Duodenal mucosa (tissue), 2 donors: ENCODE results near the gene MOB1A.
"Not testable (repeated sequence)": the region's sequence is repeated elsewhere in the genome, so short reads cannot be mapped to it uniquely, and the experiment has no call there.

ENCODE experiments used
- H3K27ac ChIP-seq: one replicate; pipeline ENCODE4 v1.7.0; 2013; ENCODE audit warnings: low read depth, low read length
- H3K27me3 ChIP-seq, 2 donors: one replicate each; pipeline ENCODE4 v1.7.0; 2013; ENCODE audit warnings: low read length in 2 of 2, control low read depth in 1 of 2; ENCODE audit not compliant: insufficient read depth in 2 of 2, control insufficient read depth in 1 of 2
- H3K36me3 ChIP-seq, 2 donors: one replicate each; pipeline ENCODE4 v1.7.0; 2013; ENCODE audit warnings: low read length in 2 of 2, control low read depth in 1 of 2; ENCODE audit not compliant: insufficient read depth in 2 of 2, control insufficient read depth in 1 of 2
- H3K4me1 ChIP-seq, 2 donors: one replicate each; pipeline ENCODE4 v1.7.0; 2013; ENCODE audit warnings: low read length in 2 of 2, control low read depth in 1 of 2; ENCODE audit not compliant: insufficient read depth in 2 of 2, control insufficient read depth in 1 of 2
- H3K4me3 ChIP-seq, 2 donors: one replicate each; pipeline ENCODE4 v1.7.0; 2013; ENCODE audit warnings: low read length in 2 of 2, low read depth in 1 of 2
- H3K9ac ChIP-seq, 2 donors: one replicate each; pipeline ENCODE4 v1.7.0; 2013; ENCODE audit warnings: low read length in 2 of 2, low read depth in 1 of 2
- H3K9me3 ChIP-seq, 2 donors: one replicate each; pipeline ENCODE4 v1.7.0; 2013; ENCODE audit warnings: low read length in 2 of 2, control low read depth in 1 of 2; ENCODE audit not compliant: control insufficient read depth in 1 of 2

The MOB1A gene

DNA sequence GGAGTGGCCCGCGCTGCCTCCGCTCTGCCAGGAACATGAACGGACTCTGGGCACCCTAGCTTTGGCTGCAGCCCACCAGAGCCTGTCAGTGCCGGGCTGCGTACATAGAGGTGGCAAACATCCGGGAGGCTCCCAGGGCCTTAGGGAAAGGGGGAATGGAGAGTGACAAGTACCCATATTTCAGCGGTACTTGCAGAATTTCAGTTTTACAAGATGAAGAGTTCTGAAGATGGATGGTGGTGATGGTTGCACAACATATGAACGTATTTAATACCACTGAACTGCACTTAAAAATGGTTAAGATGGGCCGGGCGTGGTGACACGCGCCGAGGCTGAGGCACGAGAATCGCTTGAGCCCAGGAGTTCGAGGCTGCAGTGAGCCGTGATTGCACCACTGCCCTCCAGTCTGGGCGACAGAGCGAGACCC is 20.6 kb upstream of the MOB1A start:
- Histone ChIP-seq H3K4me1 (peaks cover 19 to 27% of the 10 kb centered on the region in 2 donors), H3K9ac (peak overlapping the region; percentile 73 to 89), H3K9me3 (no peaks in the 10 kb centered on the region), H3K27ac (no peak overlapping the region), H3K27me3 (no peaks in the 10 kb centered on the region), H3K36me3 (no peaks in the 10 kb centered on the region), H3K4me3 (peak overlapping the region; percentile 71 to 81)

DNA sequence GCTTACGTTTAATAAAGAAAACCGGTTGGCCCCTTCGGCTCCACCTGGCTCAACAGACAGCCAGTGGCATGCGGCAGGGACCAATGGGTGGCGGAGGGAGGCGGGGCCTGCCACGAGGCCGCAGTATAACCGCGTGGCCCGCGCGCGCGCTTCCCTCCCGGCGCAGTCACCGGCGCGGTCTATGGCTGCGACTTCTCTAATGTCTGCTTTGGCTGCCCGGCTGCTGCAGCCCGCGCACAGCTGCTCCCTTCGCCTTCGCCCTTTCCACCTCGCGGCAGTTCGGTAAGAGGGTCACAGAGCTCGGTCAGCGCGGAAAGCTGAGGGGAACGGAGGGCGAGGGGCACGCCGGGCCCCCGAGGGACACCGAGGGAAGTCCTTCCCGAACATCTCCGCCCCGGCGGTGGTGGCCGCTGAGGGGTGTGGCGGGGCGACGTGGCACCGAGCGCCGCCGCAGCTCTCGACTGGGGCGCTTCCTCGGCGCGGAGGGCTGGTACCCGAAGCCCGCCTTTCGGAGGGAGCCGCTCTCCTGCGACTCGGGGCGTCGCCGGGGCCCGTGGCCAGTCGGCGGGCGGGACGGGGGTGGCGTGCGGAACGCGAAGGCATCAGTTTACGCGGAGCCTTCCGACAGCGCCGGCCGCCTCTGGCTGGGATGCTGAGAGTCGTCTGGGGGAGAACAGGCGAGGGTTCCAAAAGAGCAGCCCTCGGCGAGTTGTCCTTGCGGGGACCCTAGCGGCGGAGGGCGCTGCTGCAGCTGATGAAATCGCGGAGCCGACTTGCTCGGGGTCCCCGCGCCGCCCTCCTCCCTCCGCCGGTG is 20.0 kb upstream of the MOB1A start, which contains the start of gene MTHFD2:
Gene MTHFD2 (plus strand): TSS at position 155 of the 814 bp plus-strand sequence. CDS start 27 bp downstream, at position 182.
- Histone ChIP-seq H3K27me3 (no peaks in the 10 kb centered on the region), H3K36me3 (no peaks in the 10 kb centered on the region), H3K9me3 (no peaks in the 10 kb centered on the region), H3K27ac (peak within 1 kb of the TSS; percentile 92), H3K4me1 (peaks cover 15 to 24% of the 10 kb centered on the region in 2 donors), H3K4me3 (peak within 1 kb of the TSS; percentile 71 to 81), H3K9ac (peak within 1 kb of the TSS; percentile 73 to 89)

DNA sequence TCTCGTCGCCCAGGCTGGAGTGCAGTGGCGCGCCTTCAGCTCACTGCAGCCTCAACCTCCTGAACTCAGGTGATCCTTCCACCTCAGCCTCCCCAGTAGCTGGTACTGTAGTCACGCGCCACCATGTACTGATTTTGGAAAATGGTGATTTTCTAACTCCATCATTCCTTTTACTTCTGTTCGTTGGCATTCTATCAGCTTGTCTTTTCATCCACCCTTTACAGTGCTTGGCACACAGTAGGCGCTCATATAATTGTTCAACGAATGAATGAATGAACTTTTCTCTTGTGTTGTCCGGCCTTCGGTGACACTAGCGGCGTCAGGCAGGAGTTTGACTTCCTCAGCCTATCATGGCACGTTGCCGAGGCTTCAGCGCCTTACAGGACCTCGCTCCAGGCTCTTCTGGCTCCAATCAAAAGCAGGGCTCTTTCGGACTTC is 19.4 kb upstream of the MOB1A start:
- Histone ChIP-seq H3K9me3 (no peaks in the 10 kb centered on the region), H3K27ac (no peak overlapping the region), H3K36me3 (no peaks in the 10 kb centered on the region), H3K27me3 (no peaks in the 10 kb centered on the region), H3K9ac (peak overlapping the region; percentile 49 to 73), H3K4me1 (peaks cover 15 to 22% of the 10 kb centered on the region in 2 donors), H3K4me3 (peak overlapping the region; percentile 71 to 81)

DNA sequence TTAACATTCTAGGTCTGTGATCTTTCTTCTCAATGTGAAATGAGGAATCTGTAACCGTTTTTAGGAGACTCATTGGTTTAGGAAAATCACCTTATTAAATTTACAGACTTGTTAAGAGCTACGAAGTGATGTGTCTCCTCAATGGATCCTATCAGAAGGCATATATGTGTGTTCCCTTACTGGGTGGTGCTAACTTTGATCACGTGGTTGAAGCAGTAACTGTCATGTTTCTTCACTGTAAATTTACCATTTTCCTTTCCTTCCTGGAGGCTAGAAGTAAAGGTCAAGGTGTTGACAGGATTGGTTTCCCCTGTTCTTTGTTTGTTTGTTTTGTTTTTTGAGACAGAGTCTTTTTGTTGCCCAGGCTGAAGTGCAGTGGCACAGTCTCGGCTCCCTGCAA is 18.4 kb upstream of the MOB1A start:
- H3K4me1 ChIP-seq, result peaks cover 15 to 21% of the 10 kb centered on the region in 2 donors
- H3K36me3 ChIP-seq, result no peaks in the 10 kb centered on the region
- no peak overlapping the region for H3K9ac ChIP-seq
- H3K9me3 ChIP-seq, result no peaks in the 10 kb centered on the region
- H3K27ac ChIP-seq, result no peak overlapping the region
- H3K4me3 ChIP-seq, result no peak overlapping the region
- H3K27me3 ChIP-seq, result no peaks in the 10 kb centered on the region

DNA sequence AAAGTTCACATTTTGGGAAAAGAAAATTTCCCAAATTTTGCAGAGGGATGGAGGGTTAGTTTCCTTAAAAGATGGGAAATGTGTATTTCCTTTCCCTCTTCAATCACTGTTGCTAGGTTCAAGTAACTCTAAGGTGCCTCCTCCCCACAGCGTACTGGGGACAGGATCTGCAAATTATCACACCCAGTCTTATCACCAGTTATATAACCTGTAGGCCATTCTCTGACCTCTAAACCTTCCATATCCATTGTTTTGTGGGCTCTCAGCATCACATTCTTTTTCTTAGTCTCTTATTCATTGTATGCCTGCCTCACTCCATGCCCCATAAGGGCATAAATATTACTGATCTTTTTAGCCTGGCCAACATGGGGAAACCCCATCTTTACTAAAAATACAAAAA is 16.1 kb upstream of the MOB1A start:
- Histone ChIP-seq H3K9ac (no peak overlapping the region), H3K9me3 (no peaks in the 10 kb centered on the region), H3K27me3 (no peaks in the 10 kb centered on the region), H3K27ac (no peak overlapping the region), H3K4me3 (no peak overlapping the region), H3K36me3 (no peaks in the 10 kb centered on the region), H3K4me1 (peaks cover 6 to 11% of the 10 kb centered on the region in 2 donors)

DNA sequence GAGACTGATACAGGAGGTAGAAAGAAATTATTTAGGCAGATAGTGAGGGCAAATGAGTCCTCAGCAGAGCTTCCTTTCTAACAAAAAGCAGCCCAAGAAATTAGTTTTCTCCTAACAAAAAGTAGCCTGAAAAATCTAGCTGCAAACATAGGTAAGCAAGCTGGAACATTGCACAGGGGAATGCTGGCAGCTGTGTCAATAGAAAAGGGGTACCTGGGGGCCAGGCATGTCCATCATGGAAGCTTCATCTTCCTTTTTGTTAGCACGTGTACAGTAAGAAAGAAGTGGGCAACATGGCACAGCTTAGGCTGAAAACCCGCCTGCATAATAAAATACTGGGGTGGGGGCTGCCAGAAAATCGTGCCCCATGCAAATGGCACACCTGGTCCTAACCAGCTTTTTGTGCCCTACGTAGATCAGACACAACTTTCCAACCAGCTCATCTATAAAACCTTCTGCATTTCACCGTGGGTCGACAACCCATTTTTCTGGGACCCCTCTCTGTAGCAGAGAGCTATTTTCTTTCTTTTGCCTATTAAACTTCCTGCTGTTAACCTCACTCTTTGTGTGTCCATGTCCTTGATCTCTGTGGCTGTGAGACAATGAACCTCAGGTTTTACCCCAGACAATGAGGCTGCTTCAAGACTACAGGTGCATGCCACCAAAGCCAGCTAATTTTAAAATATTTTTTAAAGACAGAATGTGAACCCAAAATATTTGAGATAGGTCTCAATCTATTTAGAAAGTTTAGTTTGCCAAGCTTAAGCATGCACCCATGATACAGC is 13.1 kb upstream of the MOB1A start:
- peaks cover 0 to 5% of the 10 kb centered on the region in 2 donors for H3K4me1 ChIP-seq
- H3K9ac ChIP-seq, result no peak overlapping the region
- no peak overlapping the region for H3K4me3 ChIP-seq
- no peak overlapping the region for H3K27ac ChIP-seq
- no peaks in the 10 kb centered on the region for H3K36me3 ChIP-seq
- no peaks in the 10 kb centered on the region for H3K9me3 ChIP-seq
- no peaks in the 10 kb centered on the region for H3K27me3 ChIP-seq

DNA sequence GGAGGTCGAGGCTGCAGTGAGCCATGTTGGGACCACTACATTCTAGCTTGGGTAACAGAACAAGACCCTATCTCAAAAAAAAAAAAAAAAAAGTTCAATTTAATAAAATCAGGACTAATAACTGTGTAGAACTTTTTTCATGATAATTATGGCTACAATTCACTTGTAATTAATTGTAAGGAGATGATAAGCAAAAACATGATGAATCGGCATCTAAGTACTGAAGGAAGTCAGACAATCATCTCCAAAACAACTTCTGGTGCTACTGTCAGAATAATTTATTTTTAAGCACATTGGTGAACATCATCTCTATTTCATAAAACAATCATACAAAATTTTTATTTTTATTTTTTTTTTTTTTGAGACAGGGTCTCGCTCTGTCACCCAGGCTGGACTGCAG is 10.0 kb upstream of the MOB1A start:
- Histone ChIP-seq H3K9ac (no peak overlapping the region), H3K36me3 (no peaks in the 10 kb centered on the region), H3K9me3 (no peaks in the 10 kb centered on the region), H3K4me3 (no peak overlapping the region), H3K27ac (no peak overlapping the region), H3K27me3 (no peaks in the 10 kb centered on the region), H3K4me1 (no peaks in the 10 kb centered on the region)

DNA sequence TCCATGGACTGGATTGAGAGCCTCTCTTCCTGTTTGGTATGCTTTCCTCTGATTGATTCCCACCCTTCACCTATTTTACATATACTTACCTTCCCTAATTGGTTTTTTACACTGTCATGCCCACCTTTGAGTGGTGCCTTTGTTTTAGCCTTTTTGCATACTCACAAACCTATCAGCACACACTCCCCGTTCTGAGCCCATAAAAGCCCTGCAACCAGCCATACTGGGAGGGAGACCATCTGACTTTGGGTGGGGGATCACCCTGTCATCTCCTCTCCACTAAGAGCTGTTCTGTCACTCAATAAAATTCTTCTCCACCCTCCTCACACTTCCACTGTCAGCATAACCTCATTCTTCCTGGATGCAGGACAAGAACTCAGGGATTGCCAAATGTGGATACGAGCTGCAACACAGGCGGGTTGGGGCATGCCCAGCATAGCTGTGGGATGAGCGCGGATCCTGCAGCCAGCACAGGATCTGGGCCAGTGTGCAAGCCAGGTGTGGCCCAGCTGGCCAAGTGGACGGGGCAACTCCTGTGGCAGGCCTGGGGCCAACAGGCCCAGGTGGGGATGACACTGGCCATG is 9.4 kb upstream of the MOB1A start:
- Histone ChIP-seq H3K27ac (no peak overlapping the region), H3K4me3 (no peak overlapping the region), H3K9me3 (no peaks in the 10 kb centered on the region), H3K27me3 (no peaks in the 10 kb centered on the region), H3K36me3 (no peaks in the 10 kb centered on the region), H3K4me1 (no peaks in the 10 kb centered on the region), H3K9ac (no peak overlapping the region)

DNA sequence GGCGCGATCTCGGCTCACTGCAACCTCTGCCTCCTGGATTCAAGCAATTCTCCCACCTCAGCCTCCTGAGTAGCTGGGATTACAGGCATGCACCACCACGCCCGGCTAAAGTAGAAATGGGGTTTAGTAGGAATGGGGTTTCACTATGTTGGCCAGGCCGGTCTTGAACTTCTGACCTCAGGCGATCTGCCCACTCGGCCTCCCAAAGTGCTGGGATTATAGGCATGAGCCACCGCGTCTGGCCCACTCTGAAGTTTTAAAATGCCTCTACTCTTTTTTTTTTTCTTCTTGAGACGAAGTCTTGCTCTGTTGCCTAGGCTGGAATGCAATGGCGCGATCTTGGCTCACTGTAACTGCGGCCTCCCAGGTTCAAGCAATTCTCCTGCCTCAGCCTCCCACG is 8.0 kb upstream of the MOB1A start:
- H3K4me1 ChIP-seq, H3K9ac ChIP-seq, H3K27ac ChIP-seq, H3K27me3 ChIP-seq, H3K4me3 ChIP-seq, H3K9me3 ChIP-seq, H3K36me3 ChIP-seq: not testable (repeated sequence)

DNA sequence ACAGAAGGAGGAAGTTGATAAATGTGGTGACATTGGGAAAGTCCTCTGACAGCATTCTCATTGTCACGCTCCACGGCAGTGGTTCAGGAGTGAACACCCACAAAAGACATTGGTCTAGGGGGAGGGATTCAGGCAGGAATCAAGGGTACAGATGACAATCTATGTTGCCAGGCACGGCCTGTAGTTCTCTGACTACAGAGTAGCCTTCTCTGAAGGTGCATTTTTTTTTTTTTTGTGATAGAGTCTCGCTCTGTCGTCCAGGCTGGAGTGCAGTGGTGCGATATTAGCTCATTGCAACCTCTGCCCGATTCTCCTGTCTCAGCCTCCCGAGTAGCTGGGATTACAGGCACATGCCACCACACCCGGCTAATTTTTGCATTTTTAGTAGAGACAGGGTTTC is 7.4 kb upstream of the MOB1A start:
- Histone ChIP-seq H3K27me3 (no peaks in the 10 kb centered on the region), H3K4me3 (no peak overlapping the region), H3K36me3 (no peaks in the 10 kb centered on the region), H3K4me1 (no peaks in the 10 kb centered on the region), H3K9ac (no peak overlapping the region), H3K27ac (no peak overlapping the region), H3K9me3 (no peaks in the 10 kb centered on the region)
